NCI-H2107 treated with DMSO at 0.1 percent for 48 hours (cell line): Measurements from ENCODE around the gene ESPN.

ENCODE experiments used
- DNase-seq: peaks from one replicate; lab custom pipeline; 2025; ENCODE audit not compliant: unreplicated experiment; lab: John Stamatoyannopoulos, UW

The ESPN gene

DNA sequence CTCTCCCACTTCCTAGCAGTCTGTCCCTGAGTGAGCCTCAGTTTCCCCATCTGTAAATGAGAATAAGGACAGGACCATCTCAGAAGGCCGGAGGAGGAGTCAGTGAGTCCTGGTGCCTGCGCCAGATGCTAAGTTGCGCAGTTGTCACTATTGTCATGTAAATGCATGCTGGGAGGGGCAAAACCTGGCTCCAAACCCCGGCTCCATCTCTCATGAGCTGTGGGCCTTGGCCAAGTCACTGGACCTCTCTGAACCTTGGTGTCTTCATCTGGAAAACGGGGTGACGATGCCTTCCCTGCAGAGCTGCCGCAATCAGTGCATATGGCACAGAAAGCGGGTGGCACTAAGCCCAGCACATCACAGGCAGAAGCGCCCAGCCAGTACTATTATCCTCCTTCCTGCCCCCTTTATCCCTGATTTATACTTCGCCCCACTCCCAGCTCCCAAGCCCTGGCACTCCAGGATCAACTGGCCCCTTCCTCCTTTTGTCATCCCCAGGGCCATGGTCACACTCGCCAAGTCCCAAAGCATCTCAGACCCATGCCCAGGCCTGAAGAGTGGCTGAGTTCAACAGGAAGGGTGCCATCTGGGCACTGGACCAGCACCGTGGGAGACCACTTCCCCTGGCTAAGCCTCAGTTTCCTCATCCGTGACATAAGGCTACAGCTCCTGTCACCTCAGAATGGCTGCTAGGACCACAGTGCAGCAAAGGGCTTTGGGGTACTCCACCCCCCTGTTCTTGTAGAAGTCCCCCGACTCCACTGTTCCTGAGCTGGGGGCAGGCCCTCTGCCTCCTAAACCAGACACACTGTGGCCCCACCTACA is 71.2 kb downstream of the ESPN start:
- DNase-seq, result no peak

DNA sequence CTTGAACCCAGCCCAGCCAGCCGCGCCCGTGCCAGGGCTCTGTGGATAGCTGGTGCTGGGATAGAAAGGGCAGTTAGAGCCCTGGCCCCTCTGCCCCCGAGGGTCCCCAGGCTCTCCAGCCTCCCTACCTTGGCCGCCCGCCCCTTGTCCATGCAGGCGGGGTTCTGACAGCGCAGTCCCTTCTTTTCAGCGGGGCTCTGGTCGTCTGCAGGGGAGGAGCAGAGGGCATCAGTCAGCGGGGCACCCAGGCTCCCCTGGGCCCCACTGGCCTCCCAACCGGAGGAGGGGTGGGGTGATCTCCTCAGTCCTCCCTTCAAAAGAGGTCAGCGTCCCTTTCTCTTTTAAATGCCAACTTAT is 71.8 kb downstream of the ESPN start:
- no peak for DNase-seq

DNA sequence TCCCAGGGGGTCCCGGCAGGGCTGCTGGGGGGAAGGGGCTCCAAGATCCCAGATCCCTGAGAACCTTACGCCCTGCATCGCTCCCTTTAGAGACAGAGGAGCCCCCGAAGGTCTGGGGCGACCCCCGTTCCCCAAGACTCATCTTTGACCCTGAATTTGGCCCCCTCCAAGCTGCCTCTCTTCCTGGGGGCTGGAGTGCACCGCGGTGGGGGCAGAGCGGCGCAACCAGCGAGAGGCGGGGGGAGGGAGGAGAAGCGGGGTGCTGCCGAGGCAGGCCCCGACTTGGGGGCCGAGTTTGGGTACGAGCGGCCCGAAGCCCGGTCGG is 72.3 kb downstream of the ESPN start:
- DNase-seq, result no peak

DNA sequence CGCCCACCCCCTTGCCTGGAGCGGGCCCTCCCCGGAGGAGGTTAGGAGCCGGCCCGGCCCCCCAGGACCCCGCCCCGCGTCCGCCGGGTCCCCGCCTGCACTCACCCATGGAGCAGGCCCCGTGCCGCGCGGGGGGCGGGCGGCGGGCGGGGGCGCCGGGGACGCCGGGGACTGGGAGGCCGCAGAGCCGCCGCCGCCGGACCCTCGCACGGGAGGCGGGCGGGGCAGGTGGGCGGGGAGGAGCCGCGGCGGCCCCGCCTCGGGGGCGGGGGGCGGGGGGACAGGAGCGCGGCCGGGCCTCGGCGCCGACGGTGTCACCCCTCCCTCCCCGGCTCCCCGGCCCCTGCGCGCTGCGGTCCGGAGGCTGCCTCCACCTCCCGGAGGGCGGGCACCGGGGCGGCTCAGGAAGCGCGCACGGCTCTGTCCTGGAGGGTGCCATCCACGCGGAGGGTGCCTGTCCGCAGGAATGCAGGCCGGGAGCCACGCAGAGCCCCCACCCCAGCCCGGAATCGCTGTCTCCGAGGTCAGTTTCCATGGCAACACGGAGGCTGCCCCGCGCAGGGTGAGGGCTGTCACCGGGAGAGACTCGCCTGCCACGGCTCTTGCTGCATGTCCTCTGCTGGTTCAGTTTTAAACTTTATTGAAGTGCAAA is 72.8 kb downstream of the ESPN start:
- no peak for DNase-seq

DNA sequence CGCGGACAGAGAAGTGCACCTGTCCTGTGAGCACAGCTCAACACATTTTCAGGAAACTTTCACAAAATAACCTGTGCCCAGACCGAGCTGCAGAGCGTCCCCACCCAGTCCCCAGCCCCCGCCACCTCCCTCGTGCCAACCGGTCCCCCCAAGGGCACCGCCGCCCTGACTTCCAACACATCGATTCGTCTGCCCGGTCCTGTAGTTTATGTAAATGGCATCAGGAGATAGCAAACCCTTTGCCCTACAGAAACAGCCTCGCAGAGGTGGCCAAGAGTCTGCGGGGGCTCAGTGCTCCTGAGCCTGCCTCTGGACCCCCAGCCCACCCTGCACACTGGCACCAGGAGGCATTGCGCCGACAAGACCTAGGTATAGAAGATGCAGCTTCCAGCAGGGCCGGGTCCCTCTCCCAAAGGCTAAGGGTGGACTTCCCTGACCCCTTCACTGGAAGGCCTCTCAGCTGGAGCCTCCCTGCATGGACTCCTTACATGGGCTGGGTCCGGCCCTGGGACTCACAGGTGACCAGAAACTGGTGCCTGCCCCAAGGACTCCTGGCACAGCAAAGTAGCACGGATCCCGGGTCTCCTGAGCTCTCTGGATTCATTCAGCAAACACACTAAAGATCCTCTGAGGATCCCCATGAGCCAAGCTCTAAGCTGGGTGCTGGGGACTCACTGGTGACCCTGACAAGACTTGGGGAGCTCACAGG is 73.4 kb downstream of the ESPN start:
- DNase-seq, result no peak

DNA sequence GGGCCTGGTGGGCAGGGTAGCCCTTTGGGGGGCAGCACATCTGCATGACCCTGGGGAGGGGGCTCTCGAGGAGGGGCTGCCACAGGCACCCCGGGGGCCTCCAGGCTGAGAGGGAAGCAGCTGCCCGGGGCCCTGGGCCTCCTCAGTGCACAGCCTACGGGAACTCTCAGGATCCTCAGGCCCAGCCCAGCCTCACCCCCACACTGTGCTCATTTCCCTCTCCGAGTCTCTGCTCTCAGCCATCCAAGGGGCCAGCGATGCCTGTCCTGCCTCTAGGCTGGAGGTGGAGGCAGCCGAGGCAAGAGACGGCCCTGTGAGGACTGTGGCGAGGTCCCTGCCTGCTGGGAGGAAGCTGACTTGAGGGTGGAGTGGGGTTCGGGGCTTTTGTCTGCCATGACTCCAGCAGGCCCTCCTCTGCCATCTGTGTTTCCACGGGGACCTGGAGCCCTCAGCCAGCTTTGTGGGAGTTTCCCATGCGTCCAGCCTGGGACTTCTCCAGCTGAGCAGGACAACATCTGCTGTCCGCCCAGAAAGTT is 74.1 kb downstream of the ESPN start:
- DNase-seq, result no peak

DNA sequence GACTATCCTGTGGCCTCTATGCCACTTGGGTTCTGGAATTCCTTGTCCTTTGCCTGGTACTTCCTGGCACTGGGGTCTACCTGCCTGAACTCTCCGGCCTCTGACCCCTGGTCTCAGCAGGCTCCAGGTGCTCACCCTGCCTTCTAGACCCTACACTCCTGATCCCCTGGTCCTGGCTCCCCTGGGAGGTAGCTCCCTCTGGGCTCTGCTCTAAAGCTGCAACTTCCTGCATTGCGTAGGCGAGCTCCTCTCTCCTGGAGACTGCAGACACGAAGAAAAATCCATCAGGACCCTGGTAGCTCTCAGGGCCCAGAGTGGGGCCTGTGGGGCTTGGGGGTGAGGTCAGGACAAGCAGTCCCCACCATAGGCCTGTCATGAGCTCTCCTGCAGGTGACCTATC is 74.7 kb downstream of the ESPN start:
- DNase-seq, result no peak

DNA sequence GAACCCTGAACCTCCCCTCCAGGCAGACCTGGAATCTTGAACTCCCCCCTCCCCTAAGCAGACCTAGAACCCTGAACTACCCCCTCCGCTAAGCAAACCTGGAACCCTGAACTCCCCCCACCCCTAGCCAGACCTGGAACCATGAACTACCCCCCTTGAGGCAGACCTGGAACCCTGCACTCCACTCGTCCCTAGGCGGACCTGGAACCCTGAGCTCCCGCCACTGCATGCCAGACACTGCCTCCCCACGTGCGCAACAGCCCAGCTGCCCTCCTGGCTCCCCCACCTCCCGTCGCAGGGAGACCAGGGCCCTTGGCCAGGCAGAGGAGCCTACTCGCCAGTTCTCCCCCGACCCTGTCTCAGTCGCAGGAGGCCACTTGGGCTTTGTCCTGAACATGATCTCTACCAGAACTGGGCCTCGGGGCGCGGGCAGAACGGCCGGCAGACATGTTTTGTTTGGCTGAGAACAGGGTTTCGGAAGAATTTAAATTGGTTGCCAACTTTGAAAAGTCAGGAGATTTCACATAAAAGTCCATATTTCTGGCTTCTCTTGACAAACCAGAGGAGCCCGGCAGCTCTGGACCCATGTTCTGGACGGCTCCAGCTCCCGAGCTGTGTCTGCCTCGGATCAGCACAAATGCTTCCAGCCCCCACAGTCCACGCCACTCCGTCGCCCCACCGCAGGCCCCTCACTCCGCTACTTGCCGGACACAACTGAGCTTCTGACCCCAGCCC is 76.1 kb downstream of the ESPN start:
- DNase-seq, result no peak

DNA sequence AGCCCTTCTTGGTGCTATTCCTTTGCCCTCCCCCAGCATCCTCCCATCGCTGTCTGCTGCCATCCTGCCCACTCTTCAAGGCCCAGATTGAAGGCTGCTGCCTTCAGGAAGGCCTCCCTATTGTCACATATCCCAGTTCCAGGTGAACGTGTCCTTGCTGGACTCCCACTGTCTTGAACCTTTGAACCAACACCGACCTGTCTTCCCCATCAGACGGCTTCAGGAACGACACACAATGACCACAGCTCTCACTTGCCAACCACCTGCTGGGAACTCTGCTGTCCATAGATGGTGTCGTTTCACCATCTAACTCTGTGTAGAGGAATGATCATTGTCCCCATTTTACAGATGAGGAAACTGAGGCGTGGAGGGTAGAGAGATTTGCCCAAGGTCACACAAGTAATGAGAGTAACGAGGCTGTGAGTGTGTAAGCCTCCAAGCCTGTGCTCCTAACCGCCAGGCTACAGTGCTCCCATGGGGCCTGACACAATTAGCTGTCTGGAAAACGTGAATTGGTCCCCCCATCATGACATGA is 76.8 kb downstream of the ESPN start:
- DNase-seq, result no peak

DNA sequence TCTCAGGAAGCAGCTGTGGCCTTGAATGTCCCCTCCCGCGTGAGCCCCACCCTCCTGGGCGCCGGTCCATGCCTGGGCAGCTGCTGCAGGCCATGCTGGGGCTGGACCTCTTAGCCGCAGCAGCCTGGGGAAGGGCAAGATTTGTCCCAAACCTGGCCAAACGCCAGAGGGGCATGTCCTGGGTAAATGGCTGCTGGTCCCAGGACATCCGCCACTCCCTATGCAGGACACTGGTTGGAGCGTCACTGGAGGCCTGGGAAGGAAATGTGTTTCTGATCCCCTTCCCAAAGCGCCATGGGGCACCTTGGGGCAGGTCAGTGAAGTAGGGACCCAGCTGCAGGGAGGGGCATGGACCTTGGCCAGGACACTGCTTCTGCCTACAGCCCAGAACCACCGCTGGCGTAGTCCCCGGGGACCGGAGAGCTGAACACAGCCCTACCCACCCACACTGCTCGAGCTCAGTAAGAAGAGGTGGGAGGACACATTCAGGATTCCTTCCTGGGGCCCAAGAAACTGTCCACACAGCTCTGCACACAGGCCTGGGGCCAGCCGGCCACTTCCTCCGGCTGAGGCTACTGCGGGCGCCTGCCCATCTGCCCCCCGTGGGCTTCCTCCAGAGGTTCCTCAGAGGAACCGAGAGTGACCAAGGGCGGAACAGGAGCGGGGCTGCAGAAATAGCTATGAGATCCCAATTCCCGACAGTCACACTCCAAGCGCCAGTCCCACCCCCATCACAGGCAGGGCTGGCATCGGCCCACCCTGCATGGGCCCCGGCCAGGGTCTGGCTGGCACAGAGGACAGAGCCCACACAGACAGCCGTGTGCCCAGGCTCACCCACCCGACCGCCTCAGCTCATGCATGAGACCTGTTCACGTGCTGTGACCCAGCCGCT is 77.7 kb downstream of the ESPN start:
- no peak for DNase-seq

DNA sequence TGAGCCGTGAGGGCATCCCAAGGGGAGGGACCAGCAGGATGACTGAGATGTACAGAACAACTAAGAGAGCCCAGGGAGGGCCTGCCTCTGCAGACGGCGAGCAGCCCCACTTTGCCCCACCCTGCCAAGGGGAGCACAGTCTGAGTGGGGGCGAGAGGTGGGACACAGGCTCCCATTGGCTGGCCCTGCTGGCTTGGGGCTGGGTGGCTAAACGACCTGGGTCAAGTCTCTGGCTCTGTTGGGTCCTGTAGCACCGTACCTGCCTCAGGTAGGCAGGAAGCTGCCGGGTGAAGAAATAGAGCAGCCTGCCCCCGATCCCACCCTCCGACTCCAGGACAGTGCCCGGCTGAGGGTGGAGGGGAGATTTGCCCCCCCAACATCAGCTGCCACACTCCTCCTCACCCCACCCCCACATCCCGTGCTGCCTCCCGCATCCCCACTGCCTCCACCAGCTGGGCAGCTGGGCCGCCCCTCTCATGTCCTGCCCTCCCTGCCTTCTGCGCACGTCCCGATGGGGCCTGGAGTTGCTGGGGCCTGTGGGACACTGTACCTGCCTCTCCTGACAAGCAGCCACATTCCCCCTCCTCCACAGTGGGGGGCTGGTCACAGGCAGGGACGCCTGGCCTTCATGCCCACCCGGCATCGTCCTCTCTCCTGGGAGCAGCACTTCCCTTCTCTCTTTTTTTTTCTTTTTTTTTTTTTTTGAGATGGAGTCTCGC is 79.5 kb downstream of the ESPN start:
- DNase-seq, result no peak

DNA sequence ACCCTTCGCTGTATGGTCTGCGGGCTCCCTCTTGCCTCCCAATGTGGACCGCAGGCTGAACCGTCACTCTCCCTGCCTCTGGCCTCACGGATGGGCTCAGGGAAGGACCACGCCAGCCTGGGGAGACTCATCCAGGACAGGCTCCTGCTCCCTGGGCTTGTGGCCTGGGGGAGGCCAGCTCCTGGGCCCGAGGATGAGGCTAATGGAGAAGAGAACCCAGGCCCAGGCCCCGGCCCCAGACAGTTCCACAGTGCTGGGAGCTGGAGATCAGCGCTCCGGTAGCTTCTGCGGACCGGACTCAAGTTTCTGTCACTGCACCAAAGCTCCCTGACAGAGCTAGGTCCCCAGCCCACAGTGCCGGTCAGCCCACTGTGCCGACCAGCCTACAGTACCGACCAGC is 80.3 kb downstream of the ESPN start:
- DNase-seq, result no peak

DNA sequence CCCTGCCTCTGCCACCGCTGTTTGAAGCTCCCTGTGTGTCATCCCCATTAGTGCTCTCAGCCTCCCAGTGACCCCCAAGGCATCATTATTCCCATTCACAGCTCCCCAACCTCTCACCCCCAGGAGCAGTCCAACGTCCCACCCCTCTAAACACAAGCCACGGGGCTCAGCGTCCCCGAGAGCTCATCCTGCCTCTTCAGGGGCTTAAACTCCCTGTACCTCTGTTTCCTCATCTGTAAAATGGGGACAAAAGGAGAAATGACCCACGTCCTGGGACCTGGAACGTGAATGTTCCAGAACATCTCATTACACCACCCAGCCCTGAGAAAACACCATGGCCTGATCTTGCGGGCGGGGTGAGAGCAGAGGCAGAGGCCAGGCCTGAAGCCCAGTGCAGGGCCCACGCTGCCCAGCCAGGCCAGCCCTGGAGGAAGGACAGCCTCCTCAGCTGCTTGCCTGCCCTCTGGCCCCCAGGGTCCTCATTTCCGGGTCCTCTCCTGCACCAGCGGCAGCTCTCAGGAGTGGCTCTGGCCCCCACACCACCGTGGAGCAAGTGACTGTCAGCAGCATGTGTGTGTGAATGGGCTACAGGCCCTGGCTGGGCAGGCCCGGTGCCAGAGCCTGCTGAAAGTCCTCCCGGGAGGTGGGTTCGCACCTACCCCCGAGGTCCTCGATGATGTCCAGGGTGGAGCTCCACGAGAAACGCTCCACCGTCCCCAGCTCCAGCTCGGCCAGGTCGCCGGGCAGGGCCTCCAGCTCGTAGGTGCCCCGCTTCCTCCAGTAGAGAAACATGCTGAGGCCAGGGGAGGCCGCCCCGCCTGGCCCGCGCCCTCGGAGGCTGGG is 81.0 kb downstream of the ESPN start:
- DNase-seq, result no peak

DNA sequence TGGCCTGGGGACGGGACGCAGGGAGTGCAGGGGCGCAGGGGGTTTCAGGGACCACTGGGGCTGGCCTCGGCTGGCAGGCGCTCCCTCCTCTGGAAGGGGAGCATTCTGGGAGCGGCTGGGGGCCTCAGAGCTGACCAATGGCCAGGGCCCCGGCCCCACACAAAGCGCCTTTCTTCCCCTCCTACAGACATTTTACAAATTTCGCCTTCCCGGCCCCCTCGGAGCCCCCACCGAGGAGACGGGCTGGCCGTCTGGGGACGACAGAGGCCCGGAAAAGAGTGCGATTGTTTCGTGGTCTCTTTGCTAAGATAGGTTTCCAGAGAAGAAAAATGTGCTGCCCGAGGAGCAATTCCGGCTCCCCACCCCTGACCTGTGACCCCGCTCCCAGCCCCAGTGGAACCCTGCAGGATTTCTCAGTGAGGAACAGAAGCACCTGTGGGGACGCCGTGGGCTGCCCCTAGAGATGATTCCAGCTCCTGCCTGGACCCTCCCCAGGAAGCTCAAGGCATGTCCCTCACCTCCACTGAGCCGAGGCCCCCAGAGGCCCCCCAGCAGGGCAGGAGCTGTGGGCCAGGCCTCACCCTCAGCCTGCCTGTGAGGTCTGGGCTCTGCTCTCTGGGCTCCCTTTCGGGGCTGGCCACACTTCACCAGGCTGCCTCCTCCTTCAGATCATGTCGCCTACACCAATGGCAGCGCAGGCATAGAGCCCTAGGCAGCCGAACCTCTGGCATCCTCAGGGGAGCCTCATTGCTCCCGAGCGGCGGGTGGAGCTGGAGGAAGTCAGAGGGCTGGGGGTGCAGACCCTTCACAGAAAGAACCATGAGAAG is 81.8 kb downstream of the ESPN start:
- DNase-seq, result no peak

DNA sequence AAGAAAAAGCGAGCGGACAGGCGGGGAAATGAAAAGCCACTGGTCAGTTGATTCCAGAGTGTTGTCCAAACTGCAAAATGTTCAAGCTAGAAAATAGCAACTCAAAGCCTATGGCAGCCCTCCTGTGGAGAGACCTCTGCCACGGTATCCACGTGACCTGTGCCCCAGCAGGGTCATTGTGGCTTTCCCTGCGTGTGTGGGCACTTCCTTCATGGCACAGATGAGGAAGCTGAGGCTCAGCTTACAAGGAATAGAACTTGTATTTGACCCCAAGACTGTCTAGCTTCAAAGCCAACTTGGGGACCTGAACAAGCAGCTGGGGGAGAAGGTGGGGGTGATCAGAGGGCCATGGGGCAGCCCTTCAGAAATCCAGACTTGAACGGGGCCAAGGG is 82.5 kb downstream of the ESPN start:
- DNase-seq, result no peak

DNA sequence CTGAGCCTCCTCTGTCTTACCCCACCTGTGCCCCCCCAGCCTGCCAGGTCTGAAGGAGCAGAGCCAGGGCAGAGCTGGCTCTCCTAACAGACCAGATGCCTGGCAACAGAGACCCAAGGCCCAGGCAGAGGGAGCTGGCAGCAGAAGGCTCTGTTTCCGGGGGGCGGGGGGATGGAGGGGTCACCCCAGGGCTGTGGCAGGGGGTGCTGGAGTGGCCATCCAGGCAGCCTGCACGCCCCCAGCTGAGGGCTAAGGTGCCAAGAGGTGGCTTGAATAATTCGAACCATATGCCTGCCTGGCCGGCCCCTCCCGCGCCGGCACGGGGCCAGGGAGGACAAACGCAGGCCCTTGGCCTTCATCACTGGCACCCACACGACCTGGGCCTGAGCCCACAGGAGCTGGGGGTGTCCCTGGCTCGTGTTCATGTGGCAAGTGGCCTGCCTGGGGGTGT is 82.9 kb downstream of the ESPN start:
- no peak for DNase-seq

DNA sequence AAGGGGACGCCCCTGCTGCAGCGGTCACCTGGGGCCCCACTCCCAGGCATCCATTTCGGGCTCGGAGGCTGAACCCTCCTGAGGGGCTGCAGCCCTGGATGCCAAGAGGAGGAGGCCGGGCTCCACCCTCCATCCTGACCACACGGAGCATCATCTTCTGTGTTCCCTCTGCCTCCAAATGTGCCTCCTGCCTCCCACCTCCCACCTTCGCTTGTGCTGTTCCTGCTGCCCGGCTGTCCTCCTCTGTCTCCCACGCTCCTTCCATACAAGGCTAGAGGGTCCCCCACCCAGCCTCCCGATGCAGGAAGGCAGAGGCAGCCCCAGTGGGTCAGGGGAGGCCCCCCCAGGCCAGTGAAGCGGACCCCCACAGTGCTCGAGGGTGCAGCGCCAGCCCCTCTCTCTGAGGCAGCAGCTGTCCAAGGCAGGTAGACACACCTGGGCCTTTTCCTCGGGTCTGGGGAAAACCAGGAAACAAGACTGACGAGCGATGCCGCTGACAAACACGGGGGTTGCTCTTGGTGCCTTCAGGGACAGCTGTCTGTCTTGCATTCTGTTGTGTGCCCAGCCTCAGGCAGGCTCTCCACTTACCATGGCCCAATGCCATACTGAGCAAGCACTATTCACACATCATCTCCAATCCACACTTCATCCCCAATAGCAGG is 83.7 kb downstream of the ESPN start:
- DNase-seq, result no peak
